ENCODE measurements around the gene IDH1. TPM values are rescaled to one million over a fixed set of nuclear protein-coding genes. Genes with fewer than 3 reads are reported as not detected.

Gene IDH1
- total RNA-seq = 27.2 and 34.6 TPM in 2 replicates

- intact Hi-C loops (cut with micrococcal nuclease) = loop anchor here (1.0 to 10.0 kb wide), 7 partner anchors 11 to 1980 kb away; partner anchors contain the start of genes CCNYL1, FZD5, PIKFYVE and ZDBF2
Measured at GRCh38 chr2:208254871-208255556, at the start of gene IDH1. TSS of gene IDH1 (minus strand) at chr2:208255071. CDS start at chr2:208251551, 3,520 bp downstream.

- intact Hi-C loops (cut with micrococcal nuclease) = no loop called here
Measured at GRCh38 chr2:208304157-208304556, 49.3 kb upstream of the IDH1 start.

GRCh38 chr2:208300847-208301618 lies 46.2 kb upstream of the IDH1 start:
- intact Hi-C loops (cut with micrococcal nuclease) = no loop called here

- intact Hi-C loops (cut with micrococcal nuclease) = no loop called here
Measured at GRCh38 chr2:208297961-208298360, 43.1 kb upstream of the IDH1 start.

- intact Hi-C loops (cut with micrococcal nuclease) = no loop called here
Measured at GRCh38 chr2:208296610-208297009, 41.7 kb upstream of the IDH1 start.

GRCh38 chr2:208295834-208296233 lies 41.0 kb upstream of the IDH1 start:
- intact Hi-C loops (cut with micrococcal nuclease) = no loop called here

GRCh38 chr2:208294482-208295024 lies 39.7 kb upstream of the IDH1 start:
- intact Hi-C loops (cut with micrococcal nuclease) = no loop called here

GRCh38 chr2:208285853-208286252 lies 31.0 kb upstream of the IDH1 start:
- intact Hi-C loops (cut with micrococcal nuclease) = no loop called here

GRCh38 chr2:208280933-208281332 lies 26.1 kb upstream of the IDH1 start:
- intact Hi-C loops (cut with micrococcal nuclease) = no loop called here

- intact Hi-C loops (cut with micrococcal nuclease) = no loop called here
Measured at GRCh38 chr2:208280234-208280633, 25.4 kb upstream of the IDH1 start.

GRCh38 chr2:208279236-208279635 lies 24.4 kb upstream of the IDH1 start:
- intact Hi-C loops (cut with micrococcal nuclease) = no loop called here

GRCh38 chr2:208278549-208278948 lies 23.7 kb upstream of the IDH1 start:
- intact Hi-C loops (cut with micrococcal nuclease) = no loop called here

- intact Hi-C loops (cut with micrococcal nuclease) = no loop called here
Measured at GRCh38 chr2:208274748-208275147, 19.9 kb upstream of the IDH1 start.

GRCh38 chr2:208269091-208269490 lies 14.2 kb upstream of the IDH1 start:
- intact Hi-C loops (cut with micrococcal nuclease) = loop anchor here (5.0 kb wide), 5 partner anchors 92 to 1502 kb away; partner anchors contain the start of genes CCNYL1, FASTKD2, KLF7 and MDH1B

GRCh38 chr2:208268156-208268952 lies 13.5 kb upstream of the IDH1 start:
- intact Hi-C loops (cut with micrococcal nuclease) = loop anchor here (5.0 kb wide), 5 partner anchors 91 to 1501 kb away; partner anchors contain the start of genes CCNYL1, FASTKD2, KLF7 and MDH1B

GRCh38 chr2:208267526-208267925 lies 12.7 kb upstream of the IDH1 start:
- intact Hi-C loops (cut with micrococcal nuclease) = loop anchor here (2.0 to 5.0 kb wide), 6 partner anchors 90 to 1903 kb away; partner anchors contain the start of genes CCNYL1, FASTKD2, KANSL1L and KLF7

- intact Hi-C loops (cut with micrococcal nuclease) = loop anchor here (1.0 to 5.0 kb wide), 10 partner anchors 13 to 1904 kb away; partner anchors contain the start of genes CCNYL1, CREB1, FASTKD2 and KANSL1L
Measured at GRCh38 chr2:208266936-208267335, 12.1 kb upstream of the IDH1 start.

GRCh38 chr2:208266553-208266893 lies 11.7 kb upstream of the IDH1 start:
- intact Hi-C loops (cut with micrococcal nuclease) = loop anchor here (1.0 to 5.0 kb wide), 10 partner anchors 12 to 1904 kb away; partner anchors contain the start of genes CCNYL1, CREB1, FASTKD2 and KANSL1L

- intact Hi-C loops (cut with micrococcal nuclease) = loop anchor here (1.0 to 5.0 kb wide), 11 partner anchors 12 to 1905 kb away; partner anchors contain the start of genes CCNYL1, CREB1, FASTKD2 and KANSL1L
Measured at GRCh38 chr2:208265801-208266552, 11.1 kb upstream of the IDH1 start, which contains the start of gene PIKFYVE. TSS of gene PIKFYVE (plus strand) at chr2:208266255. CDS start at chr2:208271520, 5,265 bp downstream.

GRCh38 chr2:208265371-208265800 lies 10.5 kb upstream of the IDH1 start:
- intact Hi-C loops (cut with micrococcal nuclease) = loop anchor here (1.0 to 5.0 kb wide), 6 partner anchors 88 to 1498 kb away; partner anchors contain the start of genes CCNYL1, FASTKD2, KLF7 and MDH1B

Data from T-helper 2 cell treated with Interferon-gamma antibody and Interleukin-4, amounts not matched to agents 100 ng/mL and 5 ng/mL, for 36 hours (primary cell).